ENCODE results near the gene LYZL4. TPM values are rescaled to one million over a fixed set of nuclear protein-coding genes. Genes with fewer than 3 reads are reported as not detected.

The LYZL4 gene
- total RNA-seq, 1 experiment from 2014 or later = not detected

DNA sequence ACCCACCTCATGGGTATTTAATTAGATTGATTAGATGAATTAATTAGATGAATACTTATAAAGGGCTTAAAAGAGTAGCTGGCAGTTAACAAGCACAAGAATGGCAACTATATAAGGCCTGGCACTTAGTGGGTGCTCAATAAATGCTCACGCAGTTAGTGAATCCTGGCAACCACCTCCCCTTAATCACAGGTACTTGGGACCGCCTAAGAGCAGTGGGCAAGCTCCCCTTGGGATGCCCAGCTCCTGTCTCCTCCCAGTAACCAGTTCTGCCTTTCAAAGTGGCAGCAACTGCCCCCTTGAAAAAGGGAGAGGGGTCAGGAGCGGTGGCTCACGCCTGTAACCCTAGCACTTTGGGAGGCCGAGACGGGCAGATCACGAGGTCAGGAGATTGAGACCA lies 4.6 kb downstream of the LYZL4 start:
- Histone ChIP-seq H3K4me1 (ENCODE audit: control insufficient read depth in 1 of 2, insufficient read depth in 2 of 2, low read length in 2 of 2) (no peaks in the 10 kb centered on the region; a peak in 1 of 4 replicates), H4K20me1 (ENCODE audit: insufficient read depth) (no peaks in the 10 kb centered on the region), H3K79me2 (ENCODE audit: insufficient read depth, low read length) (no peaks in the 10 kb centered on the region), H2AFZ (ENCODE audit: low read depth, low read length, poor library complexity, severe bottlenecking) (no peak overlapping the region), H3K4me2 (ENCODE audit: low read length) (no peak overlapping the region), H3K36me3 (ENCODE audit: control insufficient read depth in 1 of 2, insufficient read depth in 2 of 2, low read length in 2 of 2) (no peaks in the 10 kb centered on the region), H3K27ac (ENCODE audit: low read depth, low read length) (no peak overlapping the region), H3K4me3 (replicated peaks in 1 of 2; ENCODE audit: low read depth in 1 of 2, low read length in 2 of 2) (no peak overlapping the region), H3K9me3 (ENCODE audit: control insufficient read depth in 1 of 2, insufficient read depth in 1 of 2, low read depth in 1 of 2, low read length in 2 of 2) (no peaks in the 10 kb centered on the region), H3K9ac (ENCODE audit: low read length) (no peak overlapping the region), H3K9me2 (ENCODE audit: insufficient read depth) (no peaks in the 10 kb centered on the region), H3K27me3 (ENCODE audit: insufficient read depth, low read length) (no peaks in the 10 kb centered on the region)
- TF ChIP-seq, protein P1, sequence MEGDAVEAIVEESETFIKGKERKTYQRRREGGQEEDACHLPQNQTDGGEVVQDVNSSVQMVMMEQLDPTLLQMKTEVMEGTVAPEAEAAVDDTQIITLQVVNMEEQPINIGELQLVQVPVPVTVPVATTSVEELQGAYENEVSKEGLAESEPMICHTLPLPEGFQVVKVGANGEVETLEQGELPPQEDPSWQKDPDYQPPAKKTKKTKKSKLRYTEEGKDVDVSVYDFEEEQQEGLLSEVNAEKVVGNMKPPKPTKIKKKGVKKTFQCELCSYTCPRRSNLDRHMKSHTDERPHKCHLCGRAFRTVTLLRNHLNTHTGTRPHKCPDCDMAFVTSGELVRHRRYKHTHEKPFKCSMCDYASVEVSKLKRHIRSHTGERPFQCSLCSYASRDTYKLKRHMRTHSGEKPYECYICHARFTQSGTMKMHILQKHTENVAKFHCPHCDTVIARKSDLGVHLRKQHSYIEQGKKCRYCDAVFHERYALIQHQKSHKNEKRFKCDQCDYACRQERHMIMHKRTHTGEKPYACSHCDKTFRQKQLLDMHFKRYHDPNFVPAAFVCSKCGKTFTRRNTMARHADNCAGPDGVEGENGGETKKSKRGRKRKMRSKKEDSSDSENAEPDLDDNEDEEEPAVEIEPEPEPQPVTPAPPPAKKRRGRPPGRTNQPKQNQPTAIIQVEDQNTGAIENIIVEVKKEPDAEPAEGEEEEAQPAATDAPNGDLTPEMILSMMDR (IDR thresholded peaks at IDR 0.05 in 2 of 3, conservative IDR thresholded peaks at IDR 0.05 in 1 of 3; ENCODE audit: borderline replicate concordance in 1 of 3, insufficient read depth in 1 of 3, low read depth in 2 of 3, low read length in 2 of 3) = no peak
- no peak for TF ChIP-seq SIN3A (IDR thresholded peaks at IDR 0.05; ENCODE audit: low read depth)
- TF ChIP-seq TCF7L2 (IDR thresholded peaks at IDR 0.05; ENCODE audit: borderline replicate concordance, extremely low read depth, insufficient read depth, insufficient read length) = no peak
- TF ChIP-seq EZH2 (IDR thresholded peaks at IDR 0.05) = no peak
- TF ChIP-seq EGR1 (IDR thresholded peaks at IDR 0.05; ENCODE audit: low read depth) = no peak
- TF ChIP-seq ELF1 (IDR thresholded peaks at IDR 0.05; ENCODE audit: borderline replicate concordance, low read depth) = no peak
- TF ChIP-seq JUND (IDR thresholded peaks at IDR 0.05) = no peak
- TF ChIP-seq, protein P2, sequence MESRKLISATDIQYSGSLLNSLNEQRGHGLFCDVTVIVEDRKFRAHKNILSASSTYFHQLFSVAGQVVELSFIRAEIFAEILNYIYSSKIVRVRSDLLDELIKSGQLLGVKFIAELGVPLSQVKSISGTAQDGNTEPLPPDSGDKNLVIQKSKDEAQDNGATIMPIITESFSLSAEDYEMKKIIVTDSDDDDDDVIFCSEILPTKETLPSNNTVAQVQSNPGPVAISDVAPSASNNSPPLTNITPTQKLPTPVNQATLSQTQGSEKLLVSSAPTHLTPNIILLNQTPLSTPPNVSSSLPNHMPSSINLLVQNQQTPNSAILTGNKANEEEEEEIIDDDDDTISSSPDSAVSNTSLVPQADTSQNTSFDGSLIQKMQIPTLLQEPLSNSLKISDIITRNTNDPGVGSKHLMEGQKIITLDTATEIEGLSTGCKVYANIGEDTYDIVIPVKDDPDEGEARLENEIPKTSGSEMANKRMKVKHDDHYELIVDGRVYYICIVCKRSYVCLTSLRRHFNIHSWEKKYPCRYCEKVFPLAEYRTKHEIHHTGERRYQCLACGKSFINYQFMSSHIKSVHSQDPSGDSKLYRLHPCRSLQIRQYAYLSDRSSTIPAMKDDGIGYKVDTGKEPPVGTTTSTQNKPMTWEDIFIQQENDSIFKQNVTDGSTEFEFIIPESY (IDR thresholded peaks at IDR 0.05; ENCODE audit: extremely low read depth, insufficient replicate concordance, low read length) = no peak
- no peak for TF ChIP-seq YY1 (IDR thresholded peaks at IDR 0.05; ENCODE audit: extremely low read depth, insufficient replicate concordance, low read depth, low read length)
- no peak for TF ChIP-seq ZNF274 (IDR thresholded peaks at IDR 0.05; ENCODE audit: low read depth, low read length)
- TF ChIP-seq ZFX (IDR thresholded peaks at IDR 0.05) = no peak
- TF ChIP-seq, protein P3, sequence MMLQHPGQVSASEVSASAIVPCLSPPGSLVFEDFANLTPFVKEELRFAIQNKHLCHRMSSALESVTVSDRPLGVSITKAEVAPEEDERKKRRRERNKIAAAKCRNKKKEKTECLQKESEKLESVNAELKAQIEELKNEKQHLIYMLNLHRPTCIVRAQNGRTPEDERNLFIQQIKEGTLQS (IDR thresholded peaks at IDR 0.05) = no peak
- no peak for TF ChIP-seq FOSL1 (IDR thresholded peaks at IDR 0.05; ENCODE audit: low read depth)
- TF ChIP-seq, protein P4, sequence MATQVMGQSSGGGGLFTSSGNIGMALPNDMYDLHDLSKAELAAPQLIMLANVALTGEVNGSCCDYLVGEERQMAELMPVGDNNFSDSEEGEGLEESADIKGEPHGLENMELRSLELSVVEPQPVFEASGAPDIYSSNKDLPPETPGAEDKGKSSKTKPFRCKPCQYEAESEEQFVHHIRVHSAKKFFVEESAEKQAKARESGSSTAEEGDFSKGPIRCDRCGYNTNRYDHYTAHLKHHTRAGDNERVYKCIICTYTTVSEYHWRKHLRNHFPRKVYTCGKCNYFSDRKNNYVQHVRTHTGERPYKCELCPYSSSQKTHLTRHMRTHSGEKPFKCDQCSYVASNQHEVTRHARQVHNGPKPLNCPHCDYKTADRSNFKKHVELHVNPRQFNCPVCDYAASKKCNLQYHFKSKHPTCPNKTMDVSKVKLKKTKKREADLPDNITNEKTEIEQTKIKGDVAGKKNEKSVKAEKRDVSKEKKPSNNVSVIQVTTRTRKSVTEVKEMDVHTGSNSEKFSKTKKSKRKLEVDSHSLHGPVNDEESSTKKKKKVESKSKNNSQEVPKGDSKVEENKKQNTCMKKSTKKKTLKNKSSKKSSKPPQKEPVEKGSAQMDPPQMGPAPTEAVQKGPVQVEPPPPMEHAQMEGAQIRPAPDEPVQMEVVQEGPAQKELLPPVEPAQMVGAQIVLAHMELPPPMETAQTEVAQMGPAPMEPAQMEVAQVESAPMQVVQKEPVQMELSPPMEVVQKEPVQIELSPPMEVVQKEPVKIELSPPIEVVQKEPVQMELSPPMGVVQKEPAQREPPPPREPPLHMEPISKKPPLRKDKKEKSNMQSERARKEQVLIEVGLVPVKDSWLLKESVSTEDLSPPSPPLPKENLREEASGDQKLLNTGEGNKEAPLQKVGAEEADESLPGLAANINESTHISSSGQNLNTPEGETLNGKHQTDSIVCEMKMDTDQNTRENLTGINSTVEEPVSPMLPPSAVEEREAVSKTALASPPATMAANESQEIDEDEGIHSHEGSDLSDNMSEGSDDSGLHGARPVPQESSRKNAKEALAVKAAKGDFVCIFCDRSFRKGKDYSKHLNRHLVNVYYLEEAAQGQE (IDR thresholded peaks at IDR 0.05; ENCODE audit: low read depth) = no peak
- TF ChIP-seq CEBPB (IDR thresholded peaks at IDR 0.05; ENCODE audit: low read depth) = no peak
- intact Hi-C loops (cut with micrococcal nuclease) = no loop called here
- RAD21 ChIA-PET (ENCODE audit: low non-redundant PET in 1 of 2, low total read pairs in 2 of 2, uncharacterized antibody in 2 of 2, unreplicated experiment in 2 of 2) = no interaction called here
- ATAC-seq = no peak
- CTCF ChIA-PET = no interaction called here
- no TSS peak for BruUV-seq (replicated peaks)
- no peak for DNase-seq (ENCODE audit: low read depth, low spot score)
- POLR2A ChIA-PET = no interaction called here
